ENCODE measurements around the gene MCEE.
"Not testable (repeated sequence)": the region's sequence is repeated elsewhere in the genome, so short reads cannot be mapped to it uniquely, and the experiment has no call there.

Gene MCEE

GRCh38 chr2:71130152-71130904 is at the start of gene MCEE, which contains the start of gene MPHOSPH10:
Gene MCEE (minus strand): TSS chr2:71130229. CDS start chr2:71130219, 10 bp downstream.
Gene MPHOSPH10 (plus strand): TSS chr2:71130634. CDS start chr2:71130666, 32 bp downstream.
- DNase-seq: peak; percentile 86 to 99 (median 90)
- intact Hi-C loops (cut with DNase I): no loop called here

- intact Hi-C loops (cut with DNase I); DNase-seq: not testable (repeated sequence)
These were observed 48.8 kb upstream of the MCEE start for GRCh38 chr2:71178836-71179235.

GRCh38 chr2:71174207-71174606 is 44.2 kb upstream of the MCEE start:
- no peak for DNase-seq
- intact Hi-C loops (cut with DNase I): no loop called here

GRCh38 chr2:71173096-71173495 is 43.1 kb upstream of the MCEE start:
- intact Hi-C loops (cut with DNase I): no loop called here
- DNase-seq: no peak

GRCh38 chr2:71166812-71167211 is 36.8 kb upstream of the MCEE start:
- no peak for DNase-seq
- intact Hi-C loops (cut with DNase I): no loop called here

- DNase-seq: peak in 9 of 10 donors; percentile 17 to 94 (median 75)
These were observed 27.2 kb upstream of the MCEE start for GRCh38 chr2:71157124-71157793.

GRCh38 chr2:71156573-71156972 is 26.5 kb upstream of the MCEE start:
- intact Hi-C loops (cut with DNase I): no loop called here
- DNase-seq: peak in 1 of 10 donors; percentile 79

More at GRCh38 chr2:71157124-71157793, 27.2 kb upstream of the MCEE start:
- intact Hi-C loops (cut with DNase I): loop anchor here (1.0 kb wide), 1 partner anchor 353 kb away; no protein-coding TSS in a partner anchor

GRCh38 chr2:71155846-71156245 is 25.8 kb upstream of the MCEE start:
- intact Hi-C loops (cut with DNase I): no loop called here
- DNase-seq: no peak

- intact Hi-C loops (cut with DNase I): no loop called here
- no peak for DNase-seq
These were observed 24.8 kb upstream of the MCEE start for GRCh38 chr2:71154798-71155197.

- DNase-seq: no peak
- intact Hi-C loops (cut with DNase I): no loop called here
These were observed 24.2 kb upstream of the MCEE start for GRCh38 chr2:71154279-71154678.

- no peak for DNase-seq
- intact Hi-C loops (cut with DNase I): no loop called here
These were observed 23.7 kb upstream of the MCEE start for GRCh38 chr2:71153585-71154224.

- no peak for DNase-seq
- intact Hi-C loops (cut with DNase I): no loop called here
These were observed 21.6 kb upstream of the MCEE start for GRCh38 chr2:71151620-71152019.

GRCh38 chr2:71150082-71150816 is 20.2 kb upstream of the MCEE start:
- no peak for DNase-seq
- intact Hi-C loops (cut with DNase I): no loop called here

- DNase-seq: no peak
- intact Hi-C loops (cut with DNase I): no loop called here
These were observed 18.6 kb upstream of the MCEE start for GRCh38 chr2:71148506-71149063.

- intact Hi-C loops (cut with DNase I): no loop called here
- no peak for DNase-seq
These were observed 13.8 kb upstream of the MCEE start for GRCh38 chr2:71143782-71144181.

- DNase-seq: no peak
- intact Hi-C loops (cut with DNase I): no loop called here
These were observed 6.1 kb upstream of the MCEE start for GRCh38 chr2:71136174-71136573.

- intact Hi-C loops (cut with DNase I): no loop called here
- DNase-seq: no peak
These were observed 3.6 kb upstream of the MCEE start for GRCh38 chr2:71133603-71134002.

- intact Hi-C loops (cut with DNase I); DNase-seq: not testable (repeated sequence)
These were observed 1.5 kb upstream of the MCEE start for GRCh38 chr2:71131387-71132166.

- intact Hi-C loops (cut with DNase I): no loop called here
- no peak for DNase-seq
These were observed 846 bp upstream of the MCEE start for GRCh38 chr2:71130905-71131244.

GRCh38 chr2:71129902-71130151 is 202 bp downstream of the MCEE start:
- DNase-seq: no peak
- intact Hi-C loops (cut with DNase I): loop anchor here (2.0 kb wide), 1 partner anchor 61 kb away; the partner anchor contains the start of gene NAGK
